Activated CD4-positive, alpha-beta memory T cell treated with anti-CD3 and anti-CD28 coated beads, Interleukin-2, amount 10 ng/mL, durations not matched to agents 7 days and 5 days (primary cell): Measurements from ENCODE around the gene PCSK7. TPM values are rescaled to one million over a fixed set of nuclear protein-coding genes. Genes with fewer than 3 reads are reported as not detected.

Experiments used
- CTCF ChIA-PET: fragments of 350-600 bp; sonication (Branson Sonifier 250); formaldehyde crosslinking; loops from one replicate; lab custom pipeline; 2021; ENCODE audit warnings: antibody characterized with exemption, inconsistent platforms; lab: Charles Lee
- POLR2A ChIA-PET: fragments of 350-600 bp; sonication (Branson Sonifier 250); formaldehyde crosslinking; loops from one replicate; lab custom pipeline; 2021; ENCODE audit warnings: antibody characterized with exemption; lab: Charles Lee
- DNase-seq: peaks from one replicate; pipeline ENCODE4 v3.0.0-alpha.2; 2020
- H3K27ac Mint-ChIP-seq: one replicate; pipeline ENCODE4 v1.8.0; 2021; ENCODE audit warnings: mild to moderate bottlenecking, mixed read lengths
- H3K27me3 Mint-ChIP-seq: one replicate; pipeline ENCODE4 v1.8.0; 2021; ENCODE audit warnings: mixed read lengths
- H3K36me3 Mint-ChIP-seq: one replicate; pipeline ENCODE4 v1.8.0; 2021; ENCODE audit warnings: low read depth, mixed read lengths
- H3K4me1 Mint-ChIP-seq: one replicate; pipeline ENCODE4 v1.8.0; 2021; ENCODE audit warnings: mixed read lengths
- H3K4me3 Mint-ChIP-seq: one replicate; pipeline ENCODE4 v1.8.0; 2021; ENCODE audit warnings: mild to moderate bottlenecking, mixed read lengths
- H3K9me3 Mint-ChIP-seq: one replicate; pipeline ENCODE4 v1.8.0; 2021; ENCODE audit warnings: mixed read lengths
- total RNA-seq, 2 experiments: library from RNA; stranded (reverse); gene quantifications; one replicate each; pipeline ENCODE4 v1.2.3, GENCODE V29; 2021

PCSK7 gene
- total RNA-seq, 2 experiments from 2014 or later, result 181 to 182 TPM

DNA sequence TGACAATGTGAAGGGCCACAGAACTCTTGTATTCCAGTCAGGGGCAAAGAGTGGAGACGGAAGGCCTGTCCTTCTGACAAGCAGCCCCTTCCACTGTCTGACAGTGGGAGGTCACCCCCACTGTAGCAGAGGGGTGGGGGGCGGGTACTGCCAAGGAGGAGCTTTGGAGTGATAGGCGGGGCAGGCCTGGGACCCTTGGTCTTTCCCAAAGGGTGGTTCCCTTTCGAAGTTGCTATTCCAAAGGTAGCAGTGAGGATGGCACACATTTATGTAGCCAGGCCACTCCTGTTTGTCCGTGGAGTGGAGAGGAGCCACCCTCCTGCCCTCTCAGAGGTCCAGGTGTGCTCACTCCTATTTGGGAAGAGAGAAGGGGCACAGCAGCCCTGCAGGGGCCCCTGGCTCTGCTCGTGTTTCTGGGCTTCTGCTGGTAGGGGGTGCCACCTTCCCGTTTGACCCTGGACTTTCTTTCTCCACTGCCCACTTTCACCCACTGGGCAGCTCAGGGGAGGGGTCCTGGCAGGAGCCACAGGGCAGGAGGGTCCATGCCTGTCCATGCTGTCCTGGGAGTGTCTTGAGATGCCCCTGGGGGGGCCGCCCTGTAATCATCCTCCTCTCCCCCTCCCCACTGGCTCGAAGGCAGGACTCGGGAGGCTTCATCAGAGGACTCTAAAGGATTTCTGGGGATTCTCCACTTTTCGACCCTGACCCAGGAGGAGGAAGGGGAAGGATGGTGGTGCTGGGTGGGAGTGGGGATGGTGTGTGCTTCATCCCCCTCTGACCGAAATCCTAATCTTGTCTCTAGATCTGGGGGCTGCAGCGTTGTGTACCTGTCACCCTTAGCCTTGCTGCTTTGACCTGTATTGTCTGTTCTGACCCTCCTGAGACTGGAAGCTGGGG is 31.7 kb downstream of the PCSK7 start:
- no peak for DNase-seq
- H3K4me3 Mint-ChIP-seq, result no peak overlapping the region
- ChIA-PET POLR2A (interaction anchor here (1.3 kb wide), 1 partner anchor 21 kb away, joined by 6 read pairs; the partner anchor contains the start of gene SIDT2), CTCF (no interaction called here)
- H3K27me3 Mint-ChIP-seq, result no peaks in the 10 kb centered on the region
- H3K9me3 Mint-ChIP-seq, result no peaks in the 10 kb centered on the region
- H3K4me1 Mint-ChIP-seq, result peaks cover 2% of the 10 kb centered on the region
- peaks cover 14% of the 10 kb centered on the region for H3K36me3 Mint-ChIP-seq
- no peak overlapping the region for H3K27ac Mint-ChIP-seq

- Mint-ChIP-seq H3K36me3 (peaks cover 7% of the 10 kb centered on the region), H3K27me3 (no peaks in the 10 kb centered on the region), H3K9me3 (no peaks in the 10 kb centered on the region), H3K4me3 (no peak within 1 kb of the TSS), H3K4me1 (peaks cover 4% of the 10 kb centered on the region), H3K27ac (no peak within 1 kb of the TSS)
- CTCF ChIA-PET, result interaction anchor here (1.1 kb wide), 1 partner anchor 18 kb away, joined by 5 read pairs; no protein-coding TSS in a partner anchor
- DNase-seq, result no peak
- POLR2A ChIA-PET, result no interaction called here
Measured at GRCh38 chr11:117199053-117199915, 32.6 kb downstream of the PCSK7 start, which contains the start of gene TAGLN. Gene TAGLN (plus strand): TSS chr11:117199370. CDS start chr11:117203014, 3,644 bp downstream.

GRCh38 chr11:117198613-117199012 is 33.3 kb downstream of the PCSK7 start:
- Mint-ChIP-seq H3K4me1 (peaks cover 4% of the 10 kb centered on the region), H3K9me3 (no peaks in the 10 kb centered on the region), H3K27me3 (no peaks in the 10 kb centered on the region), H3K36me3 (peaks cover 2% of the 10 kb centered on the region), H3K4me3 (no peak overlapping the region), H3K27ac (no peak overlapping the region)
- DNase-seq, result no peak
- ChIA-PET POLR2A (no interaction called here), CTCF (interaction anchor here (1.1 kb wide), 1 partner anchor 18 kb away, joined by 5 read pairs; no protein-coding TSS in a partner anchor)

GRCh38 chr11:117197516-117198456 is 34.1 kb downstream of the PCSK7 start:
- H3K4me3 Mint-ChIP-seq, result no peak overlapping the region
- ChIA-PET CTCF (no interaction called here), POLR2A (no interaction called here)
- peaks cover 6% of the 10 kb centered on the region for H3K4me1 Mint-ChIP-seq
- no peak overlapping the region for H3K27ac Mint-ChIP-seq
- no peaks in the 10 kb centered on the region for H3K27me3 Mint-ChIP-seq
- DNase-seq, result no peak
- no peaks in the 10 kb centered on the region for H3K9me3 Mint-ChIP-seq
- no peaks in the 10 kb centered on the region for H3K36me3 Mint-ChIP-seq

- peaks cover 2% of the 10 kb centered on the region for H3K36me3 Mint-ChIP-seq
- CTCF ChIA-PET, result interaction anchor here (1.7 kb wide), 1 partner anchor 30 kb away, joined by 5 read pairs; no protein-coding TSS in a partner anchor
- POLR2A ChIA-PET, result no interaction called here
- H3K4me1 Mint-ChIP-seq, result peaks cover 6% of the 10 kb centered on the region
- no peaks in the 10 kb centered on the region for H3K9me3 Mint-ChIP-seq
- DNase-seq, result no peak
- H3K27me3 Mint-ChIP-seq, result no peaks in the 10 kb centered on the region
- no peak overlapping the region for H3K4me3 Mint-ChIP-seq
- H3K27ac Mint-ChIP-seq, result no peak overlapping the region
Measured at GRCh38 chr11:117197006-117197405, 34.9 kb downstream of the PCSK7 start.

- no peaks in the 10 kb centered on the region for H3K27me3 Mint-ChIP-seq
- H3K9me3 Mint-ChIP-seq, result no peaks in the 10 kb centered on the region
- ChIA-PET POLR2A (interaction anchor here (0.7 kb wide), 1 partner anchor 51 kb away, joined by 3 read pairs; the partner anchor contains the start of gene PAFAH1B2), CTCF (interaction anchor here (1.2 to 1.7 kb wide), 2 partner anchors 15 to 31 kb away, joined by 5 to 7 read pairs; no protein-coding TSS in a partner anchor)
- H3K4me1 Mint-ChIP-seq, result peaks cover 6% of the 10 kb centered on the region
- no peak overlapping the region for H3K4me3 Mint-ChIP-seq
- no peak overlapping the region for H3K27ac Mint-ChIP-seq
- peaks cover 7% of the 10 kb centered on the region for H3K36me3 Mint-ChIP-seq
- no peak for DNase-seq
Measured at GRCh38 chr11:117195761-117196160, 36.1 kb downstream of the PCSK7 start.

- no peaks in the 10 kb centered on the region for H3K27me3 Mint-ChIP-seq
- peaks cover 6% of the 10 kb centered on the region for H3K4me1 Mint-ChIP-seq
- no peak overlapping the region for H3K4me3 Mint-ChIP-seq
- no peaks in the 10 kb centered on the region for H3K9me3 Mint-ChIP-seq
- CTCF ChIA-PET, result interaction anchor here (1.7 kb wide), 1 partner anchor 31 kb away, joined by 5 read pairs; no protein-coding TSS in a partner anchor
- H3K36me3 Mint-ChIP-seq, result peaks cover 10% of the 10 kb centered on the region
- no peak for DNase-seq
- H3K27ac Mint-ChIP-seq, result no peak overlapping the region
- POLR2A ChIA-PET, result interaction anchor here (0.7 kb wide), 1 partner anchor 51 kb away, joined by 3 read pairs; the partner anchor contains the start of gene PAFAH1B2
Measured at GRCh38 chr11:117195258-117195657, 36.6 kb downstream of the PCSK7 start.

DNA sequence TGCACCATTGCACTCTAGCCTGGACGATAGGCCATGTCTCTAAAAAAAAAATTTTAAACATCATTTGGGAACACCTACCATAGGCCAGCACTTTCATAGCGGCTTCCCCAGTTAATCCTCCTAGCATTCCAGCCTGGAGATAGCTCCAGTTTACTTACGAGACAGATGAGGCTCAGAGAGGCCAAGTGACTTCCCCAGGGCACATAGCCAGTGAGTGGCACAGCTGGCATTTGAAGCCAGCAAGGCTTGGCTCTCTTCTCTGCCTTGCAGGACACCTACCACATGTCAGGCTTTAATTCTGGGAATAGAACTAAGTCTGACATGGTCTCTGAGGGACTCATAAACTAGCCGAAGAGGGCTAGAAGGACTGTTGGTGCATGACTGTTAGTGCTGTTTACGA is 37.6 kb downstream of the PCSK7 start:
- POLR2A ChIA-PET, result interaction anchor here (1.2 kb wide), 1 partner anchor 16 kb away, joined by 3 read pairs; the partner anchor contains the start of gene SIDT2
- Mint-ChIP-seq H3K4me3 (no peak overlapping the region), H3K9me3 (no peaks in the 10 kb centered on the region), H3K4me1 (peaks cover 6% of the 10 kb centered on the region), H3K27me3 (no peaks in the 10 kb centered on the region), H3K36me3 (peaks cover 13% of the 10 kb centered on the region), H3K27ac (no peak overlapping the region)
- DNase-seq, result no peak
- CTCF ChIA-PET, result interaction anchor here (0.6 to 0.8 kb wide), 3 partner anchors 10 to 33 kb away, joined by 3 read pairs; no protein-coding TSS in a partner anchor

- no peak for DNase-seq
- no peaks in the 10 kb centered on the region for H3K27me3 Mint-ChIP-seq
- H3K27ac Mint-ChIP-seq, result no peak overlapping the region
- H3K4me3 Mint-ChIP-seq, result no peak overlapping the region
- H3K36me3 Mint-ChIP-seq, result peaks cover 16% of the 10 kb centered on the region
- H3K4me1 Mint-ChIP-seq, result peaks cover 6% of the 10 kb centered on the region
- ChIA-PET POLR2A (interaction anchor here (1.2 kb wide), 1 partner anchor 15 kb away, joined by 3 read pairs; the partner anchor contains the start of gene SIDT2), CTCF (interaction anchor here (0.7 to 1.0 kb wide), 4 partner anchors 9 to 34 kb away, joined by 3 read pairs; no protein-coding TSS in a partner anchor)
- no peaks in the 10 kb centered on the region for H3K9me3 Mint-ChIP-seq
Measured at GRCh38 chr11:117193130-117194020, 38.5 kb downstream of the PCSK7 start.

DNA sequence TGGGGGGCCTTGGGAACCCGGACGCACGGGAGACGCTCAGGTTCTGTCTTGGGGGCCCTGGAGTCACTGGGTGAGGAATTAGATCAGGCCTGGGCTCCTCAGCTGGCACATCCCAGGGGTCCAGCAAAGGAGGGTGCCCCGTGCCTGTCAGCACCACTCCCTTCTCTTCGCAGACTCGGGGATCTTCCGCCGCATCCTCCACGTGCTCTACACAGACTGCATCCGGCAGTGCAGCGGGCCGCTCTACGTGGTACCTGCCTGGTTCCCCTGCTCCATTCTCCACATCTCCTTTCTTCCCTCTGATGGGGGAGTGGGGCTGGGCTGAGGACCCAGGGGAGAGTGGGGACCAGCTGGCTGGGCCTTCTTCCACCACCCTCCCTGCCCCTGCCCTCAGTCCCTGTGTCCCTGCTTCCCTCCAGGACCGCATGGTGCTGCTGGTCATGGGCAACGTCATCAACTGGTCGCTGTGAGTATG is 39.4 kb downstream of the PCSK7 start:
- peaks cover 6% of the 10 kb centered on the region for H3K4me1 Mint-ChIP-seq
- H3K27me3 Mint-ChIP-seq, result no peaks in the 10 kb centered on the region
- no peak overlapping the region for H3K27ac Mint-ChIP-seq
- POLR2A ChIA-PET, result no interaction called here
- peaks cover 16% of the 10 kb centered on the region for H3K36me3 Mint-ChIP-seq
- no peak for DNase-seq
- CTCF ChIA-PET, result interaction anchor here (0.7 to 1.0 kb wide), 2 partner anchors 12 to 30 kb away, joined by 3 read pairs; no protein-coding TSS in a partner anchor
- H3K4me3 Mint-ChIP-seq, result no peak overlapping the region
- no peaks in the 10 kb centered on the region for H3K9me3 Mint-ChIP-seq
